Common myeloid progenitor, CD34-positive (primary cell): ENCODE measurements around the gene TMEM163.

Experiments used
- CTCF ChIA-PET: fragments of 350-600 bp; sonication (Branson Sonifier 250); formaldehyde crosslinking; loops from one replicate; lab custom pipeline; 2021; ENCODE audit warnings: antibody characterized with exemption; lab: Charles Lee
- POLR2A ChIA-PET: fragments of 350-600 bp; sonication (Branson Sonifier 250); formaldehyde crosslinking; loops from one replicate; lab custom pipeline; 2021; ENCODE audit warnings: antibody characterized with exemption; lab: Charles Lee
- DNase-seq, 3 donors: peaks; one replicate each; pipeline versions ENCODE4 v3.0.0 to v3.0.0-alpha.2; 2013
- H3K27ac ChIP-seq, 2 experiments: 1 replicate in 1 of 2; 2 replicates in 1 of 2; pipeline ENCODE4 v1.7.0; 2013; ENCODE audit warnings: inconsistent platforms in 2 of 2, low read length in 2 of 2, mild to moderate bottlenecking in 2 of 2, low read depth in 1 of 2, moderate library complexity in 1 of 2; ENCODE audit not compliant: severe bottlenecking in 2 of 2, insufficient read depth in 1 of 2, poor library complexity in 1 of 2
- H3K27me3 ChIP-seq, 5 experiments: replicated peaks in 2 of 5; 1 replicate in 3 of 5; 2 replicates in 2 of 5; pipeline versions ENCODE4 v1.6.1 to v1.7.0; 2013; ENCODE audit warnings: low read length in 4 of 5, mild to moderate bottlenecking in 2 of 5, moderate library complexity in 2 of 5, inconsistent platforms in 1 of 5; ENCODE audit not compliant: insufficient read depth in 5 of 5, control insufficient read depth in 4 of 5
- H3K36me3 ChIP-seq, 4 experiments: 1 replicate in 2 of 4; 2 replicates in 2 of 4; pipeline versions ENCODE4 v1.6.1 to v1.7.0; 2013; ENCODE audit warnings: low read length in 3 of 4, control low read depth in 1 of 4, mild to moderate bottlenecking in 1 of 4; ENCODE audit not compliant: control insufficient read depth in 4 of 4, insufficient read depth in 4 of 4
- H3K4me1 ChIP-seq, 4 experiments: 1 replicate in 3 of 4; 2 replicates in 1 of 4; pipeline versions ENCODE4 v1.6.1 to v1.7.1; 2013; ENCODE audit warnings: low read length in 3 of 4, mild to moderate bottlenecking in 3 of 4, control low read depth in 1 of 4, inconsistent platforms in 1 of 4, moderate library complexity in 1 of 4; ENCODE audit not compliant: control insufficient read depth in 4 of 4, insufficient read depth in 4 of 4; ENCODE audit errors: control extremely low read depth in 1 of 4
- H3K4me3 ChIP-seq, 7 experiments: 1 replicate in 4 of 7; 2 replicates in 3 of 7; pipeline versions ENCODE4 v1.5.1 to v1.7.0; 2013; ENCODE audit warnings: mild to moderate bottlenecking in 7 of 7, low read length in 6 of 7, moderate library complexity in 6 of 7, inconsistent platforms in 2 of 7, low read depth in 2 of 7, control low read depth in 1 of 7; ENCODE audit not compliant: insufficient read depth in 4 of 7, control insufficient read depth in 1 of 7; ENCODE audit errors: extremely low read depth in 1 of 7
- H3K9me3 ChIP-seq, 5 experiments: 1 replicate in 4 of 5; 2 replicates in 1 of 5; pipeline versions ENCODE4 v1.6.1 to v1.7.1; 2013; ENCODE audit warnings: low read length in 4 of 5, mild to moderate bottlenecking in 2 of 5, inconsistent platforms in 1 of 5, low read depth in 1 of 5, moderate library complexity in 1 of 5; ENCODE audit not compliant: control insufficient read depth in 4 of 5, insufficient read depth in 2 of 5; ENCODE audit errors: control extremely low read depth in 1 of 5
- WGBS: methylation state at CpG from one replicate; pipeline ENCODE4 v1.1.5; 2013; ENCODE audit not compliant: insufficient coverage; 5-methylcytosine and 5-hydroxymethylcytosine counted together

TMEM163 gene

GRCh38 chr2:134601264-134601663 lies 117.5 kb downstream of the TMEM163 start:
- no peak for DNase-seq
- 97% methylated on average over 10 of the region's 11 CpGs for WGBS
- H3K4me3 ChIP-seq: no peak overlapping the region
- ChIA-PET CTCF (no interaction called here), POLR2A (no interaction called here)
- no peaks in the 10 kb centered on the region for H3K27me3 ChIP-seq
- H3K27ac ChIP-seq: no peak overlapping the region
- peaks cover 0 to 12% (median 0%) of the 10 kb centered on the region in 5 experiments for H3K9me3 ChIP-seq
- H3K4me1 ChIP-seq: no peaks in the 10 kb centered on the region
- H3K36me3 ChIP-seq: peaks cover 0 to 4% (median 0%) of the 10 kb centered on the region in 4 experiments

- DNase-seq: no peak
- H3K9me3 ChIP-seq: peaks cover 0 to 12% (median 0%) of the 10 kb centered on the region in 5 experiments
- H3K4me1 ChIP-seq: no peaks in the 10 kb centered on the region
- no CpG with 5 or more reads among the region's 2 CpGs for WGBS
- no peaks in the 10 kb centered on the region for H3K27me3 ChIP-seq
- no peak overlapping the region for H3K27ac ChIP-seq
- CTCF ChIA-PET: no interaction called here
- POLR2A ChIA-PET: interaction anchor here (0.6 kb wide), 1 partner anchor 77 kb away, joined by 6 read pairs; no protein-coding TSS in a partner anchor
- no peak overlapping the region for H3K4me3 ChIP-seq
- peaks cover 0 to 4% (median 0%) of the 10 kb centered on the region in 4 experiments for H3K36me3 ChIP-seq
Measured at GRCh38 chr2:134600208-134600607, 118.6 kb downstream of the TMEM163 start.

- ChIA-PET POLR2A (no interaction called here), CTCF (interaction anchor here (0.7 kb wide), 1 partner anchor 89 kb away, joined by 3 read pairs; no protein-coding TSS in a partner anchor)
- Histone ChIP-seq H3K9me3 (peaks cover 0 to 12% (median 0%) of the 10 kb centered on the region in 5 experiments), H3K36me3 (peaks cover 0 to 4% (median 0%) of the 10 kb centered on the region in 4 experiments), H3K4me3 (no peak overlapping the region), H3K27ac (no peak overlapping the region), H3K4me1 (no peaks in the 10 kb centered on the region), H3K27me3 (no peaks in the 10 kb centered on the region)
- WGBS: 93% methylated on average over 2 of the region's 3 CpGs
- DNase-seq: no peak
Measured at GRCh38 chr2:134599236-134599635, 119.6 kb downstream of the TMEM163 start.

- H3K36me3 ChIP-seq: peaks cover 0 to 6% (median 0%) of the 10 kb centered on the region in 4 experiments
- no peaks in the 10 kb centered on the region for H3K4me1 ChIP-seq
- 96% methylated on average over 6 of the region's 6 CpGs for WGBS
- ChIA-PET POLR2A (no interaction called here), CTCF (no interaction called here)
- H3K27me3 ChIP-seq: no peaks in the 10 kb centered on the region
- peaks cover 5 to 35% (median 13%) of the 10 kb centered on the region in 5 experiments for H3K9me3 ChIP-seq
- no peak overlapping the region for H3K4me3 ChIP-seq
- no peak for DNase-seq
- no peak overlapping the region for H3K27ac ChIP-seq
Measured at GRCh38 chr2:134594399-134594798, 124.4 kb downstream of the TMEM163 start.

GRCh38 chr2:134593519-134593918 lies 125.3 kb downstream of the TMEM163 start:
- H3K27me3 ChIP-seq: no peaks in the 10 kb centered on the region
- peaks cover 5 to 30% (median 13%) of the 10 kb centered on the region in 5 experiments for H3K9me3 ChIP-seq
- peaks cover 0 to under 1% (median 0%) of the 10 kb centered on the region in 4 experiments for H3K4me1 ChIP-seq
- no peak for DNase-seq
- POLR2A ChIA-PET: interaction anchor here (0.6 kb wide), 1 partner anchor 1164 kb away, joined by 3 read pairs; no protein-coding TSS in a partner anchor
- peaks cover 0 to 2% (median 0%) of the 10 kb centered on the region in 4 experiments for H3K36me3 ChIP-seq
- H3K4me3 ChIP-seq: no peak overlapping the region
- no peak overlapping the region for H3K27ac ChIP-seq
- WGBS: 97% methylated on average over 8 of the region's 8 CpGs
- CTCF ChIA-PET: no interaction called here

- Histone ChIP-seq H3K27ac (no peak overlapping the region), H3K36me3 (peaks cover 0 to 2% (median 0%) of the 10 kb centered on the region in 4 experiments), H3K4me3 (no peak overlapping the region), H3K4me1 (peaks cover 0 to 3% (median 0%) of the 10 kb centered on the region in 4 experiments), H3K27me3 (no peaks in the 10 kb centered on the region), H3K9me3 (peaks cover 3 to 28% (median 13%) of the 10 kb centered on the region in 5 experiments)
- CTCF ChIA-PET: no interaction called here
- DNase-seq: no peak
- WGBS: 100% methylated on average over 1 of the region's 1 CpG
- POLR2A ChIA-PET: no interaction called here
Measured at GRCh38 chr2:134592377-134592776, 126.4 kb downstream of the TMEM163 start.

- DNase-seq: no peak
- ChIA-PET POLR2A (no interaction called here), CTCF (no interaction called here)
- Histone ChIP-seq H3K27me3 (no peaks in the 10 kb centered on the region), H3K4me3 (no peak overlapping the region), H3K27ac (no peak overlapping the region), H3K9me3 (peaks cover 3 to 28% (median 13%) of the 10 kb centered on the region in 5 experiments), H3K4me1 (peaks cover 0 to 7% (median 2%) of the 10 kb centered on the region in 4 experiments), H3K36me3 (peaks cover 0 to 2% (median 0%) of the 10 kb centered on the region in 4 experiments)
- no CpG with 5 or more reads among the region's 1 CpG for WGBS
Measured at GRCh38 chr2:134591526-134591925, 127.3 kb downstream of the TMEM163 start.
